ENCODE results near the gene ADAMTSL5.
A peak's percentile ranks its signal among the peaks of the same experiment; 100 is the strongest.

Gene ADAMTSL5

GRCh38 chr19:1509602-1510441, 3.0 kb downstream of the ADAMTSL5 start:
- no peak overlapping the region for H3K27ac ChIP-seq
- TF ChIP-seq, protein P1, sequence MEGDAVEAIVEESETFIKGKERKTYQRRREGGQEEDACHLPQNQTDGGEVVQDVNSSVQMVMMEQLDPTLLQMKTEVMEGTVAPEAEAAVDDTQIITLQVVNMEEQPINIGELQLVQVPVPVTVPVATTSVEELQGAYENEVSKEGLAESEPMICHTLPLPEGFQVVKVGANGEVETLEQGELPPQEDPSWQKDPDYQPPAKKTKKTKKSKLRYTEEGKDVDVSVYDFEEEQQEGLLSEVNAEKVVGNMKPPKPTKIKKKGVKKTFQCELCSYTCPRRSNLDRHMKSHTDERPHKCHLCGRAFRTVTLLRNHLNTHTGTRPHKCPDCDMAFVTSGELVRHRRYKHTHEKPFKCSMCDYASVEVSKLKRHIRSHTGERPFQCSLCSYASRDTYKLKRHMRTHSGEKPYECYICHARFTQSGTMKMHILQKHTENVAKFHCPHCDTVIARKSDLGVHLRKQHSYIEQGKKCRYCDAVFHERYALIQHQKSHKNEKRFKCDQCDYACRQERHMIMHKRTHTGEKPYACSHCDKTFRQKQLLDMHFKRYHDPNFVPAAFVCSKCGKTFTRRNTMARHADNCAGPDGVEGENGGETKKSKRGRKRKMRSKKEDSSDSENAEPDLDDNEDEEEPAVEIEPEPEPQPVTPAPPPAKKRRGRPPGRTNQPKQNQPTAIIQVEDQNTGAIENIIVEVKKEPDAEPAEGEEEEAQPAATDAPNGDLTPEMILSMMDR (IDR thresholded peaks at IDR 0.05) = no peak
- TF ChIP-seq ZFX (IDR thresholded peaks at IDR 0.05; ENCODE audit: borderline replicate concordance) = no peak

DNA sequence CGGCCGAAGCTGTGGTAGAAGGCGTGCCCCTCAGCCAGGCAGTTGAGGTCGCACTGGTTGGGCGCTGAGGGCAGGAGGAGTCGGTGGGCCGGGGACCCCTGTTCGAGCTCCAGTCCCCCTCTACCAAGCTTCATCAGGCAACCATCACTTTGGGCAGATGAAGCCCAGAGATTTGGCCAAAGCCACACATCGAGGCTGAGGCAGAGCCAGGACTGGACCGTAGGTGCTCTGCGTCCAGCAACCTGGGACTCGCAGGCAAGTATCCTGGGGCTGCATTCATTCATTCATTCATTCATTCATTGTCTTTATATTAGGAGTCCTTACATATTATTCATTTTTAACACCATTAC, 4.3 kb downstream of the ADAMTSL5 start:
- TF ChIP-seq ZFX (IDR thresholded peaks at IDR 0.05; ENCODE audit: borderline replicate concordance) = no peak
- TF ChIP-seq, protein P1 (IDR thresholded peaks at IDR 0.05) = no peak
- H3K27ac ChIP-seq = peak overlapping the region; percentile 89

DNA sequence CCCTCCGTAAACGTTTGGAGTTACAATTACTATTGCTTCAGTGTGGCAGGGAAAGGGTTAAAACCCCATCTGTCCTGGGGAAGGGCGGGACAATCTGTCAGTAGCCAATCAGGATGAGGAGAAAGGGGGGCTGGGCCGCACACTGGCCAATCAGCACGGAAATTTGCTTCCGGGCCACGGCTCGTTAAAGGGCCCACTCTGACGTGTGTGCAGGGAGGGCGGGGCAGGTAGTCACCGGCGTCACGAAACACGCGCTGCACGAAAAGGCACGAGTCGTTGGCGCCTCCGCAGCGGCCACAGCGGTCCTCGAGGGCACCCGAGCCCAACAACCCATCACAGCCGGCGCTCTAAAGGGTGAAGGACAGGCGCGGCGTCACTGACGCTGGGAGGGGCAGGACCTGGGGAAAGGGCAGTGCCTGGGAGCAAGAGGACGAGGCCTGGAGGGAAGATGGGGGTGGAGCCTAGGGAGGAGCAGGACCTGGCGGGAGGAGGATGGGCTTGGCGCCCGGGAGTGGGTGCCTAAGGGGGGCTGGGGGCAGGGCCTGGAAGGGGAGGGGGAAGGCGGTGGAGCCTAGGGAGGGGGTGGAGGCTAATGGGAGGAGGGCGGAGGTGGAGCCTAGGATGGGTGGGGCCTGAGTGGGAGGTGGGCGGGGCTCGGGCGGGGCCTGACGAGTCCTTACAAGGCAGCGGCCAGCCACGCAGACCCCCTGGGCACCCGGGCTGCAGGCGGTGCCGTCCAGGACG, 4.9 kb downstream of the ADAMTSL5 start:
- peak overlapping the region; percentile 89 for H3K27ac ChIP-seq
- TF ChIP-seq, protein P1 (IDR thresholded peaks at IDR 0.05) = no peak
- TF ChIP-seq ZFX (IDR thresholded peaks at IDR 0.05; ENCODE audit: borderline replicate concordance) = no peak

- no peak for TF ChIP-seq ZFX (IDR thresholded peaks at IDR 0.05; ENCODE audit: borderline replicate concordance)
- TF ChIP-seq, protein P1 (IDR thresholded peaks at IDR 0.05) = no peak
- peak overlapping the region; percentile 89 for H3K27ac ChIP-seq
These were observed 5.6 kb downstream of the ADAMTSL5 start for GRCh38 chr19:1507192-1507660.

GRCh38 chr19:1505991-1506881, 6.6 kb downstream of the ADAMTSL5 start:
- TF ChIP-seq ZFX (IDR thresholded peaks at IDR 0.05; ENCODE audit: borderline replicate concordance) = no peak
- TF ChIP-seq, protein P1 (IDR thresholded peaks at IDR 0.05) = no peak

DNA sequence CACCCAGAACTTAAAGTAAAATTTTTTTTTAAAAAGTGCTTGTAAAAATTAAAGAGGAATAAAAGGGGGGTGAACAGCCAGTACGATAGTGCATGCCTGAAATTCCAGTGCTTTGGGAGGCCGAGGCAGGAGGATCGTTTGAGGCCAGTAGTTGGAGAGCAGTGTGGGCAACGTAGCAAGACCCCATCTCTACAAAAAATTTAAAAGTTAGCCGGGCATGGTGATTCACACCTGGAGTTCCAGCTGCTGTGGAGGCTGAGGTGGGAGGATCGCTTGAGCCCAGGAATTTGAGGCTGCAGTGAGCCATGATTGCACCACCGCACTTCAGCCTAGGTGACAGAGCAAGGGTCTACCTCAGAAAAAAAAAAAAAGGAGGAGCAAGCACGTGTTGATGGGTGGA, 7.8 kb downstream of the ADAMTSL5 start:
- H3K27ac ChIP-seq = no peak overlapping the region
- TF ChIP-seq, protein P1 (IDR thresholded peaks at IDR 0.05) = no peak
- no peak for TF ChIP-seq ZFX (IDR thresholded peaks at IDR 0.05; ENCODE audit: borderline replicate concordance)

More at GRCh38 chr19:1505991-1506881, 6.6 kb downstream of the ADAMTSL5 start:
- H3K27ac ChIP-seq = no peak overlapping the region

Data from 22Rv1 (cell line).